ENCODE measurements around the gene RABEP2.

Gene RABEP2

DNA sequence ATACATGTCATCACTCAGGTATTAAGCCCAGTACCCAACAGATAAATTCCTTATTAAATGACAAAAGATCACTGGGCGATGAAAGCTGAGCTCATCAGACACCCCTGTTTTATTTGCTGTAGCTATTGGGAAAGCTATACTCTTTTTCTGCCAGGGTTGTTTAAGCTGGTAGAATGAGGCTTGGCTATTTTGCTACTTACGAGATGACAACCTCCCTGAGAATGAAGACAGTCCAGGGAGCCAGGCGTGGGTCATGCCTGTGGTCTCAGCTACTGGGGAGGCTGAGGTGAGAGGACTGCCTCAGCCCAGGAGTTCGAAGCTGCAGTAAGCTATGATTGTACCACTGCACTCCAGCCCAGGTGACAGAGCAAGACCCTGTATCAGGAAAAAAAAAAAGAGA, 65.7 kb downstream of the RABEP2 start:
- H3K4me3 ChIP-seq (ENCODE audit: low read depth, low read length) = no peak overlapping the region

GRCh38 chr16:28858421-28858820, 66.6 kb downstream of the RABEP2 start:
- H3K4me3 ChIP-seq (ENCODE audit: low read depth, low read length) = no peak overlapping the region
